Stimulated activated effector memory CD8-positive, alpha-beta T cell treated with anti-CD3 and anti-CD28 coated beads, Interleukin-12 subunit alpha, Interleukin-12 subunit beta, amount 100 ng/mL, for 72 hours (primary cell): ENCODE measurements around the gene DMD.
"Not testable (repeated sequence)": the region's sequence is repeated elsewhere in the genome, so short reads cannot be mapped to it uniquely, and the experiment has no call there.

Experiments
- ATAC-seq: fragments of 150-1000 bp; cut with Tn5 transposase; 2 replicates; pipeline ENCODE4 v1.10.0; 2021
- DNase-seq, 2 donors: peaks; one replicate each; pipeline ENCODE4 v3.0.0; 2021 to 2022; ENCODE audit warnings: low spot score in 2 of 2
- H3K27ac Mint-ChIP-seq: one replicate; pipeline ENCODE4 v1.8.0; 2022; ENCODE audit warnings: mild to moderate bottlenecking, mixed read lengths
- H3K36me3 Mint-ChIP-seq: one replicate; pipeline ENCODE4 v1.8.0; 2022; ENCODE audit warnings: mild to moderate bottlenecking, mixed read lengths
- H3K4me1 Mint-ChIP-seq: one replicate; pipeline ENCODE4 v1.8.0; 2022; ENCODE audit warnings: mixed read lengths
- H3K4me3 Mint-ChIP-seq: one replicate; pipeline ENCODE4 v1.8.0; 2022; ENCODE audit warnings: mild to moderate bottlenecking, mixed read lengths
- H3K9me3 Mint-ChIP-seq: one replicate; pipeline ENCODE4 v1.8.0; 2022; ENCODE audit warnings: mixed read lengths

Gene DMD

DNA sequence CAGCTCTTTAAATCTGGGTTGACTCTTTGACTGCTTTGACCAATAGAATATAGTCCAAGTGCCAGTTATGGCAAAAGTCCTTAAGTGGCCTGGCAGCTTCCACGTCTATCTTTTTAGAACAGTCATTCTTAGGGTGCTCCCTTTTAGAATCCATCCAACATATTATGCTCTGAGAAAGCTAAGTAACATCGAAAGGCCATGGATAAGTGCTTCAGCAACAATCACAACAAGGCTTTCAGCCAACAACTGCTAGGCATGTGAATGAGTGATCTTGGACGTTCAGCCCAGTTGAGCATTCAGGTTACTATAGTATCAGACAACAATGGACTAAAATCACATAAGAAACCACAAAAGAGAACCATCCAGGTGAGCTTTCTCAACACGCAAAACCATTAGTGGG, 818.7 kb downstream of the DMD start:
- H3K9me3 Mint-ChIP-seq: peaks cover 10% of the 10 kb centered on the region
- H3K4me3 Mint-ChIP-seq: no peak overlapping the region
- DNase-seq: no peak
- no peaks in the 10 kb centered on the region for H3K36me3 Mint-ChIP-seq
- no peaks in the 10 kb centered on the region for H3K4me1 Mint-ChIP-seq
- H3K27ac Mint-ChIP-seq: no peak overlapping the region
- no peak for ATAC-seq

DNA sequence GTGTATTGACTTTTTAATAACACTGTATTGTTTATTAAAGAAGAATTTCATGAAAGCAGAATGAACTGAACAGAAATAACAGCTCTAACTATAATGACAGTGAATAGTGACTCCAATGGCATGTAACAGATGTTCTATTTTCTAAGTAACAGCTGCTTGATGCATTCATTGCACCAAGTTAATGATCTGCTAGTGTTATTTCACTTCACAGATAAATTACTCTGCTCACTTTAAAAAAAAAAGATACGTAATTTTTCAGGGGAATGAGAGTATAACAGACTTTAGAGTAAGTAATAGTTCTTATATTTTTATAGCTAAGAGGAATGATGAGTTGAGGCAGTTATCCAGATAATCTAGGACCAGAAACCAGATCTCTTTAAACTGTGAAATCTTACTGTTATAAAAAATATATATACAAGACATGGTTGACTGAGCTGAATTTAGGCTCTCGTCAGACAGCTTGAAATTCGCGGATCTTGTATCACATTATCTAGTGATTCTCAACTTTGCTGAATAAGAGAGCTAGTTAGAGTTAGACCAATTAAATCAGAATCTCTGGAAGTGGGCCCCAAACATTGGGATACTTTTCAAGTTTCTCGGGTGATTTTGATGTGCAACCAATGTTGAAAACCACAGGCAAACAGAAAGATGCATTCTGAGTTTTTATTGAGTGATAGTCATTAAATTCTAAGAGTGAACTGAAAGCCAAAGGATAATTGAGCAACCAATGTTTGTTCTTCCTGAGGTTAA, 840.7 kb downstream of the DMD start:
- Mint-ChIP-seq H3K36me3 (no peaks in the 10 kb centered on the region), H3K4me3 (no peak overlapping the region), H3K9me3 (peaks cover 3% of the 10 kb centered on the region), H3K27ac (no peak overlapping the region), H3K4me1 (no peaks in the 10 kb centered on the region)
- ATAC-seq: no peak
- no peak for DNase-seq

GRCh38 chrX:32293962-32294700, 917.2 kb downstream of the DMD start:
- DNase-seq: no peak
- Mint-ChIP-seq H3K36me3 (no peaks in the 10 kb centered on the region), H3K4me1 (no peaks in the 10 kb centered on the region), H3K4me3 (no peak overlapping the region), H3K27ac (no peak overlapping the region), H3K9me3 (peaks cover 12% of the 10 kb centered on the region)
- no peak for ATAC-seq

GRCh38 chrX:32289356-32289755, 922.0 kb downstream of the DMD start:
- no peaks in the 10 kb centered on the region for H3K36me3 Mint-ChIP-seq
- H3K4me3 Mint-ChIP-seq: no peak overlapping the region
- ATAC-seq (no peak), DNase-seq (no peak)
- no peaks in the 10 kb centered on the region for H3K4me1 Mint-ChIP-seq
- H3K9me3 Mint-ChIP-seq: peaks cover 9% of the 10 kb centered on the region
- H3K27ac Mint-ChIP-seq: no peak overlapping the region

DNA sequence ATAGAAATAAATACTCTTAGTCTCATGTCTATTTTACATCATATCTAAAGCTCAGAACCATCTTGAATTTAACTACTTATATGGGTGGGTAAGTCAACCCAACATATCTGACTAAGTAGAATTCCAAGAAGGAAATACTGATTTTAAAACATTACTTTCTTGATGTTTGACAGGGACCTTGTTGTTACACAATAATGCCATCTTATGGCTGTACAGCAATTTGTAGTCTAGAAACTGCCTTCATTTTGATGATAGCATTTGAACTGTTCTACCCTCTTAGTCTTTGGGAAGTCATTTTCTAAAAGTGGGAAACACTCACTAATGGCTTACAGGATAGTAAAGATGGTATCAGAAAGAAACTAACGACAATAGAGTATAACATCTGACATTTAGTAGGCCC, 929.5 kb downstream of the DMD start:
- H3K4me1 Mint-ChIP-seq: no peaks in the 10 kb centered on the region
- no peaks in the 10 kb centered on the region for H3K36me3 Mint-ChIP-seq

GRCh38 chrX:32280921-32281320, 930.4 kb downstream of the DMD start:
- no peak for ATAC-seq
- H3K9me3 Mint-ChIP-seq: peaks cover 8% of the 10 kb centered on the region
- H3K36me3 Mint-ChIP-seq: no peaks in the 10 kb centered on the region
- no peak overlapping the region for H3K4me3 Mint-ChIP-seq
- no peak for DNase-seq
- H3K4me1 Mint-ChIP-seq: no peaks in the 10 kb centered on the region
- no peak overlapping the region for H3K27ac Mint-ChIP-seq

More for the DNA sequence above, 929.5 kb downstream of the DMD start:
- no peak for DNase-seq
- ATAC-seq: no peak
- no peak overlapping the region for H3K27ac Mint-ChIP-seq
- peaks cover 8% of the 10 kb centered on the region for H3K9me3 Mint-ChIP-seq
- H3K4me3 Mint-ChIP-seq: no peak overlapping the region

DNA sequence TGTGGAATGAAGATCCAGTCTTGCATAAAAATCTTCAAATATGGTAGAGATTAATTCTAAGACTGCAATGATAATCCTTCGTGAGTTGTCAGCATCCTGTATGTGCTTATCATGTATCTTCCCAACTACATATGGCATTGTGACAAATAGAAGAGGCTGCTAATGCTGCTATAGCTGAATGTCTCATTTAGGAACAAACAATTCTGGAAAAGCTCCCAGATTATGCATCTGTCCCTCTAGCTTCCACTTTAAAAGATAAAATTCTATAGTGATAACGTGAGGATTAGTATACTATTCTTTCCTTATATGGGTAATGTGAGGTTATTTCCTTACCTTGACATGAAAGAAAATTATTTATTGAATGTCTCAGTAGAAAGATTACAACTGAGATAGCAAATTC, 930.9 kb downstream of the DMD start:
- Mint-ChIP-seq H3K4me3 (no peak overlapping the region), H3K27ac (no peak overlapping the region), H3K9me3 (peaks cover 8% of the 10 kb centered on the region), H3K36me3 (no peaks in the 10 kb centered on the region), H3K4me1 (no peaks in the 10 kb centered on the region)
- DNase-seq: no peak
- ATAC-seq: no peak

DNA sequence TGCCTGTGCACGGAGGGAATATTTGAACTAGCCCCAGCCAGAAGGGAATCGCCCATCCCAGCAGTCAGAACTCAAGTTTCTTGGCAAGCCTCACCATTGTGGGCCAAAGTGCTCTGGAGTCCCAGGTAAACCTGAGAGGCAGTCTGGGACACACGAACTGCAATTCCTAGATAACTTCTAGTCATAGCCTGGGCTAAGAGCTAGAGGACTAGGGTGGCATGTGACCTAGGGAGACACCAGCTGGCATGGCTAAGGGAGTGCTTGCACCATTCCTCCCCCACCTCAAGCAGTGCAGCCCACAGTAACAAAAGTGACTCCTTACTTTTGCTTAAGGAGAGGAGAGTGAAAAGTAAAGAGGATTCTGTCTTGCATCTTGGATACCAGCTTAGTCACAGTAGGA, 935.2 kb downstream of the DMD start:
- H3K4me1 Mint-ChIP-seq: no peaks in the 10 kb centered on the region
- DNase-seq: no peak
- H3K36me3 Mint-ChIP-seq: no peaks in the 10 kb centered on the region
- H3K27ac Mint-ChIP-seq: no peak overlapping the region
- H3K4me3 Mint-ChIP-seq: no peak overlapping the region
- peaks cover 8% of the 10 kb centered on the region for H3K9me3 Mint-ChIP-seq
- ATAC-seq: no peak

GRCh38 chrX:32269866-32270265, 941.5 kb downstream of the DMD start:
- Mint-ChIP-seq H3K9me3 (no peaks in the 10 kb centered on the region), H3K27ac (no peak overlapping the region), H3K36me3 (no peaks in the 10 kb centered on the region), H3K4me3 (no peak overlapping the region), H3K4me1 (no peaks in the 10 kb centered on the region)
- DNase-seq (no peak), ATAC-seq (no peak)

DNA sequence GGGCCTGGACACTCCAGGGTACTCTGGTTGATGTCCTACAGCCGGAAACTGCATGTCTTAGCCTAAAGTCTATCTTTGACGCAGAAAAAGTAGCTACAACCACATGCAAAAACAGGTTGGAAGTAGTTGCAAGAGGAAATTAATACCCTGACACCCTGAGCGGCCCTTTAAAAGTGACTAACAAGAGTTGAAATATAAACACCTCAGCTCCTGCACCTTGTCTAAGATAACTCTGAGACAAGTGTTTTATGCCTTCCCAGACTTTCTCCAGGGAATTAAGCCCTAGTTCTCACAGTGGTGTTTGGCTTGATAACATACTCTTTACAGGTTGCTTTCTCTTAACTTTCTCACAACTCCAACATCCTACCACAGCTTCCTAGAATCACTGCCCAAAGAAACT, 943.1 kb downstream of the DMD start:
- ATAC-seq (no peak), DNase-seq (no peak)
- no peak overlapping the region for H3K27ac Mint-ChIP-seq
- H3K36me3 Mint-ChIP-seq: no peaks in the 10 kb centered on the region
- H3K4me3 Mint-ChIP-seq: no peak overlapping the region
- H3K4me1 Mint-ChIP-seq: no peaks in the 10 kb centered on the region
- H3K9me3 Mint-ChIP-seq: peaks cover 3% of the 10 kb centered on the region

DNA sequence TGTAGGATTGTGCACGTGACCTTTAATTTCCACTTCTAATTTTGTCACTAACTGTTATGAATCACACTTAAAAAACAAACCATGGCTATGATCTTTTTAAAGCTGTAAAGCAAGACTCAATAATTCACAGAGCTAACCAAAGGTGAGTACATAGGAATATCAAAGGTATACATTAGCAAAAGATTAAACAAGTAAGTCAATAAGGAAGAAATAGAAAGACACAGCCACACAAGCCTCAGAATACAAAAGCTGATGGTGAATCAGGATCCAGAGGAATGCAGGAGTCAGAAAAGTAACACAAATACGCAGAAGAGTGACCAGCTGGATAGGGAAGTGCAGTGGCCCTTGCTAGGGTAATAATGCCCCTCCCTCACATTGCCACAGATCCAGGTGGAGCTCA, 943.6 kb downstream of the DMD start:
- Mint-ChIP-seq H3K36me3 (no peaks in the 10 kb centered on the region), H3K9me3 (peaks cover 3% of the 10 kb centered on the region), H3K4me3 (no peak overlapping the region), H3K27ac (no peak overlapping the region), H3K4me1 (no peaks in the 10 kb centered on the region)
- DNase-seq (no peak), ATAC-seq (no peak)

GRCh38 chrX:32246675-32247074, 964.7 kb downstream of the DMD start:
- not testable (repeated sequence) for DNase-seq, ATAC-seq, H3K9me3 Mint-ChIP-seq, H3K36me3 Mint-ChIP-seq, H3K27ac Mint-ChIP-seq, H3K4me1 Mint-ChIP-seq, H3K4me3 Mint-ChIP-seq

DNA sequence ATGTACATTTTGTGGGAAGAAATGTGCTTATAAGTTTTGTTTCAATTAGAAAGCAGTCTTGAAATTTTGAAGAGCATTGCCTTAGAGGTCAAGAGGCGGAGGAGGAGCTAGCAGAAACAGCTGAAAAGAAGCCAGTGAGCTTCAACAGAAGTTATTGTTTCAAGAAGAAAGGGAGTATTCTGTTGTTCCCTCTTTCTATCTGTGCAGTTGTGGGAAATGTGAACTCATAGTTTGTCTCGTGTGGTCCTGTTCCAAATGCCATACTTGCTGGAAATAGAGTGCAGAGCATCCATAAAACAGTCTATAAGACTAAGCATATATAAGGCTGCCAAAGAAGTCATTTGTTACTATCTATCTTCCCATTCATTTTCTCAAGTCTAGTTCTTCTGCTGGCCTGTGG, 1015.7 kb downstream of the DMD start:
- DNase-seq: no peak
- Mint-ChIP-seq H3K9me3 (peaks cover 8% of the 10 kb centered on the region), H3K36me3 (no peaks in the 10 kb centered on the region), H3K4me1 (no peaks in the 10 kb centered on the region), H3K4me3 (no peak overlapping the region), H3K27ac (no peak overlapping the region)
- no peak for ATAC-seq

DNA sequence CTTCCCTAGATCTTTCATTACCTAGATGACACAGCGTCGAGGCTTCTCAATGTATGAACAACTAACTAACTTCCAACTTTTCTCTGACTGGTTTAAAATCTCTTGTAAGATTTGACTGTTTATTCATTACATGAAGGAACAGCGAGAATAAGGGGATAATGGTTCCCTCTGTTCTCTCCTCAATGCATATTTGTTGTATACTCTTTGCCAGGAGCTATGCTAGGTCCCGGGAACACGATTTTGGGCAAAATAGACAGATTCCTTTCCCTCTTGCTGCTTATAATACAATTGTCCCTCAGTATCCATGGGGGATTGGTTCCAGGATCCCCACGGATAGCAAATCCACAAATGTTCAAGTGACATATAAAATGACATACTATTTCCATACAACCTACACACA, 1020.0 kb downstream of the DMD start:
- Mint-ChIP-seq H3K36me3 (no peaks in the 10 kb centered on the region), H3K4me3 (no peak overlapping the region), H3K4me1 (no peaks in the 10 kb centered on the region), H3K9me3 (peaks cover 8% of the 10 kb centered on the region), H3K27ac (no peak overlapping the region)
- ATAC-seq (no peak), DNase-seq (no peak)

DNA sequence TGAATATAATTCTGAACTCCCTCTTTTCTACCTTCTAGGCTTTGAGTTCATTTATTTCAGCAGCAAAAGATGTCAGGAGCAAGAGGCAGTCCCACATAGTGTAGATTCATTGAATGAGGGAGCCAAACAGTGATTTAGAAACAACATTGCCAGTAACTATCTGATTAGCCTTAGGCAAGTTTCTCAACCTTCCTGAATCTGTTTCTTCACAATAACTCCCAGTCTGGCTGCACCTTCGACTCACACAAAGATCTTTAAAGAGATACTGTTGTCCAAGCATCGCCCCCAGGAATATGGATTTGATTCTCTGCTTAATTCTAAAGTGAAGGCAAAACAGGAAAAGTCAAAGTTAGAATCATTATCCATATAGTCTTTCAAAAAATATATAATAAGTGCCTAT, 1026.2 kb downstream of the DMD start:
- Mint-ChIP-seq H3K9me3 (no peaks in the 10 kb centered on the region), H3K27ac (no peak overlapping the region), H3K4me3 (no peak overlapping the region), H3K4me1 (no peaks in the 10 kb centered on the region), H3K36me3 (no peaks in the 10 kb centered on the region)
- no peak for DNase-seq
- ATAC-seq: no peak

GRCh38 chrX:32183066-32183465, 1028.3 kb downstream of the DMD start:
- Mint-ChIP-seq H3K36me3 (no peaks in the 10 kb centered on the region), H3K4me3 (no peak overlapping the region), H3K9me3 (no peaks in the 10 kb centered on the region), H3K27ac (no peak overlapping the region), H3K4me1 (no peaks in the 10 kb centered on the region)
- ATAC-seq (no peak), DNase-seq (no peak)
